H9 (cell line): Measurements from ENCODE around the gene SPACA5. TPM values are rescaled to one million over a fixed set of nuclear protein-coding genes. Genes with fewer than 3 reads are reported as not detected.

Source experiments
- DNase-seq: peaks from one replicate; pipeline ENCODE4 v3.0.0-alpha.2; 2017
- H2AFZ ChIP-seq: one replicate; pipeline ENCODE4 v1.6.1; 2013; ENCODE audit warnings: mild to moderate bottlenecking, low read length, control low read depth, moderate library complexity
- H2AK5ac ChIP-seq: 2 replicates; pipeline ENCODE4 v1.6.1; 2013; ENCODE audit warnings: low read length, control low read depth, mixed read lengths; ENCODE audit not compliant: insufficient read length
- H2BK120ac ChIP-seq: one replicate; pipeline ENCODE4 v1.6.1; 2013; ENCODE audit warnings: low read depth, mild to moderate bottlenecking, low read length, control low read depth, inconsistent platforms; ENCODE audit not compliant: poor library complexity, severe bottlenecking
- H2BK12ac ChIP-seq: 2 replicates; pipeline ENCODE4 v1.6.1; 2013; ENCODE audit warnings: low read length, control low read depth, mixed read lengths, low read depth; ENCODE audit not compliant: insufficient read length
- H2BK15ac ChIP-seq: 2 replicates; pipeline ENCODE4 v1.6.1; 2013; ENCODE audit warnings: low read depth, low read length, control low read depth
- H2BK20ac ChIP-seq: one replicate; pipeline ENCODE4 v1.6.1; 2013; ENCODE audit warnings: low read depth, mild to moderate bottlenecking, low read length, control low read depth, inconsistent platforms; ENCODE audit not compliant: poor library complexity, severe bottlenecking
- H2BK5ac ChIP-seq: 2 replicates; pipeline ENCODE4 v1.6.1; 2013; ENCODE audit warnings: low read length, control low read depth, mixed read lengths; ENCODE audit not compliant: insufficient read length
- H3K14ac ChIP-seq: 2 replicates; pipeline ENCODE4 v1.6.1; 2013; ENCODE audit warnings: low read length, control low read depth; ENCODE audit not compliant: insufficient read depth
- H3K18ac ChIP-seq: 2 replicates; pipeline ENCODE4 v1.6.1; 2013; ENCODE audit warnings: low read depth, mild to moderate bottlenecking, mixed read lengths, low read length, control low read depth; ENCODE audit not compliant: insufficient read length
- H3K23ac ChIP-seq: 2 replicates; pipeline ENCODE4 v1.6.1; 2013; ENCODE audit warnings: low read length, control low read depth, mixed read lengths, low read depth; ENCODE audit not compliant: insufficient read length
- H3K23me2 ChIP-seq: 2 replicates; pipeline ENCODE4 v1.6.1; 2013; ENCODE audit warnings: low read depth, mild to moderate bottlenecking, mixed read lengths, low read length, control low read depth; ENCODE audit not compliant: insufficient read length, poor library complexity, severe bottlenecking
- H3K27ac ChIP-seq: 2 replicates; pipeline ENCODE4 v1.5.1; 2013; ENCODE audit warnings: low read length, control low read depth, mixed read lengths, low read depth; ENCODE audit not compliant: insufficient read length
- H3K27me3 ChIP-seq: 2 replicates; pipeline ENCODE4 v1.6.1; 2013; ENCODE audit warnings: low read length, control low read depth, inconsistent platforms; ENCODE audit not compliant: insufficient read depth
- H3K4ac ChIP-seq: 2 replicates; pipeline ENCODE4 v1.6.1; 2013; ENCODE audit warnings: low read depth, mild to moderate bottlenecking, control low read depth, inconsistent platforms, low read length, moderate library complexity
- H3K4me1 ChIP-seq: 2 replicates; pipeline ENCODE4 v1.6.1; 2013; ENCODE audit warnings: low read length, control low read depth, inconsistent platforms; ENCODE audit not compliant: insufficient read depth
- H3K4me2 ChIP-seq: 2 replicates; pipeline ENCODE4 v1.6.1; 2013; ENCODE audit warnings: low read length, control low read depth, mixed read lengths; ENCODE audit not compliant: insufficient read length, insufficient read depth
- H3K56ac ChIP-seq: 2 replicates; pipeline ENCODE4 v1.6.1; 2013; ENCODE audit warnings: low read depth, mild to moderate bottlenecking, mixed read lengths, low read length, control low read depth; ENCODE audit not compliant: insufficient read length
- H3K79me1 ChIP-seq: 2 replicates; pipeline ENCODE4 v1.6.1; 2013; ENCODE audit warnings: low read depth, mild to moderate bottlenecking, moderate library complexity, low read length, control low read depth, inconsistent platforms; ENCODE audit not compliant: insufficient read depth, poor library complexity, severe bottlenecking
- H3K79me2 ChIP-seq: 2 replicates; pipeline ENCODE4 v1.6.1; 2013; ENCODE audit warnings: low read length, control low read depth, inconsistent platforms; ENCODE audit not compliant: insufficient read depth
- H3K9ac ChIP-seq: 2 replicates; pipeline ENCODE4 v1.6.1; 2013; ENCODE audit warnings: low read length, control low read depth, mixed read lengths; ENCODE audit not compliant: insufficient read length; ENCODE audit errors: extremely low read depth
- H3K9me3 ChIP-seq: one replicate; pipeline ENCODE4 v1.6.1; 2013; ENCODE audit warnings: low read depth, low read length, inconsistent platforms; ENCODE audit not compliant: control insufficient read depth
- H3T11ph ChIP-seq: one replicate; pipeline ENCODE4 v1.6.1; 2013; ENCODE audit warnings: mild to moderate bottlenecking, low read length, control low read depth, inconsistent platforms
- H4K20me1 ChIP-seq: one replicate; pipeline ENCODE4 v1.6.1; 2013; ENCODE audit not compliant: control insufficient read depth, insufficient read length, insufficient read depth
- H4K5ac ChIP-seq: 2 replicates; pipeline ENCODE4 v1.6.1; 2013; ENCODE audit warnings: low read depth, mild to moderate bottlenecking, mixed read lengths, low read length, control low read depth; ENCODE audit not compliant: insufficient read length
- H4K8ac ChIP-seq: replicated peaks from 2 replicates; pipeline ENCODE4 v1.6.1; 2013; ENCODE audit warnings: low read length, control low read depth, mixed read lengths, low read depth; ENCODE audit not compliant: insufficient read length
- H4K91ac ChIP-seq: 2 replicates; pipeline ENCODE4 v1.6.1; 2013; ENCODE audit warnings: low read depth, mild to moderate bottlenecking, moderate library complexity, mixed read lengths, low read length, control low read depth; ENCODE audit not compliant: insufficient read length
- H3K27ac Mint-ChIP-seq, 3 experiments: 2 replicates in 2 of 3; 3 replicates in 1 of 3; pipeline ENCODE4 v1.8.0; 2020 to 2021; ENCODE audit warnings: mixed read lengths in 3 of 3, mild to moderate bottlenecking in 1 of 3, moderate library complexity in 1 of 3
- H3K27me3 Mint-ChIP-seq: 2 replicates; pipeline ENCODE4 v1.8.0; 2021; ENCODE audit warnings: low read depth, mild to moderate bottlenecking, moderate library complexity, mixed read lengths
- H3K36me3 Mint-ChIP-seq, 3 experiments: 2 replicates in 2 of 3; 3 replicates in 1 of 3; pipeline ENCODE4 v1.8.0; 2020 to 2021; ENCODE audit warnings: low read depth in 3 of 3, mixed read lengths in 3 of 3; ENCODE audit not compliant: insufficient read depth in 1 of 3
- H3K4me1 Mint-ChIP-seq, 2 experiments: 2 replicates each; pipeline ENCODE4 v1.8.0; 2020; ENCODE audit warnings: mixed read lengths in 2 of 2
- H3K4me3 Mint-ChIP-seq, 2 experiments: 2 replicates in 1 of 2; 3 replicates in 1 of 2; pipeline ENCODE4 v1.8.0; 2020 to 2021; ENCODE audit warnings: mild to moderate bottlenecking in 2 of 2, mixed read lengths in 2 of 2, moderate library complexity in 1 of 2
- H3K9me3 Mint-ChIP-seq, 2 experiments: 2 replicates in 1 of 2; 3 replicates in 1 of 2; pipeline ENCODE4 v1.8.0; 2020; ENCODE audit warnings: mild to moderate bottlenecking in 2 of 2, mixed read lengths in 2 of 2, moderate library complexity in 1 of 2
- CTCF ChIP-seq: fragments of 200-600 bp; sonication (generic); conservative IDR thresholded peaks from 3 replicates; pipeline ENCODE4 v1.8.0; 2021; ENCODE audit warnings: antibody characterized with exemption, mild to moderate bottlenecking
- WGBS: extraction: QIAGEN DNeasy Blood & Tissue Kit; methylation state at CpG from one replicate; pipeline ENCODE4 v1.1.7; 2013; ENCODE audit warnings: missing lambda C conversion rate, low lambda C conversion rate, mixed read lengths; ENCODE audit not compliant: insufficient read length; ENCODE audit errors: extremely low coverage; 5-methylcytosine and 5-hydroxymethylcytosine counted together
- total RNA-seq: library from RNA; stranded (reverse); gene quantifications from 2 replicates; pipeline ENCODE4 v1.2.1, GENCODE V29; 2021

The SPACA5 gene
- total RNA-seq, 1 experiment from 2014 or later, result not detected

DNA sequence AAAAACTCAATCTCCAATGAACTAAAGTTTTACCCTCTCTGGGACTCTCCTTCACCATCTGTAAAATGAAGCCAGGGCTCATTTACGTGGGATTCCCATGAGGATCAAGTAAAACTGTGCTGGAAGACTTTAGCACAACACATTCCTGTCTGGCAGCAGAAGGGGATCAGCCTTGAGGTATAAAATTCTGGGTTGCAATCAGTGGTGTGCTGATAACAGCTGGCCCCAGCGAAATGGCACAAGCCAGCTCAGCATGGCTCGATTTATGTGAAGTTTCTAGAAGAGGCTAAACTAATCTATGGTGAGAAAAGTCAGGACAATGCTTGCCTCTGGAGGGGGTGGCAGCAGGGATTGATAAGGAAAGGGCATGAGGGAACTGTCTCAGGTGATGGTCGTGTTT, 36.3 kb downstream of the SPACA5 start:
- Histone ChIP-seq H3K14ac (no peak overlapping the region), H3K79me1 (no peaks in the 10 kb centered on the region), H3K56ac (no peak overlapping the region), H3K4me2 (no peak overlapping the region), H3K23me2 (no peaks in the 10 kb centered on the region), H4K91ac (no peak overlapping the region), H3K9me3 (peaks cover 40% of the 10 kb centered on the region), H4K8ac (no peak overlapping the region), H4K5ac (no peak overlapping the region), H3K27ac (no peak overlapping the region), H3K79me2 (no peaks in the 10 kb centered on the region), H2BK15ac (no peak overlapping the region), H3K9ac (no peak overlapping the region), H3K18ac (no peak overlapping the region), H3T11ph (no peak overlapping the region), H2BK120ac (no peak overlapping the region), H3K23ac (no peak overlapping the region), H3K4me1 (no peaks in the 10 kb centered on the region), H3K27me3 (no peaks in the 10 kb centered on the region), H2AK5ac (no peak overlapping the region), H4K20me1 (no peaks in the 10 kb centered on the region), H2AFZ (no peak overlapping the region), H2BK12ac (no peak overlapping the region), H2BK5ac (no peak overlapping the region), H3K4ac (no peak overlapping the region), H2BK20ac (no peak overlapping the region)
- Mint-ChIP-seq H3K4me3 (no peak overlapping the region), H3K27ac (no peak overlapping the region), H3K9me3 (peaks cover 55 to 62% of the 10 kb centered on the region in 2 experiments), H3K4me1 (peaks cover 0 to 6% of the 10 kb centered on the region in 2 experiments; a peak in 2 of 4 replicates), H3K27me3 (no peaks in the 10 kb centered on the region; the same call in 1 of the 2 replicates), H3K36me3 (peaks cover 3 to 5% (median 4%) of the 10 kb centered on the region in 3 experiments; a peak in 5 of 7 replicates)
- WGBS, result no CpG with 5 or more reads among the region's 4 CpGs
- no peak for TF ChIP-seq CTCF
- no peak for DNase-seq
